ENCODE data around the gene CROCC2.
A peak's percentile ranks its signal among the peaks of the same experiment; 100 is the strongest.

The CROCC2 gene

DNA sequence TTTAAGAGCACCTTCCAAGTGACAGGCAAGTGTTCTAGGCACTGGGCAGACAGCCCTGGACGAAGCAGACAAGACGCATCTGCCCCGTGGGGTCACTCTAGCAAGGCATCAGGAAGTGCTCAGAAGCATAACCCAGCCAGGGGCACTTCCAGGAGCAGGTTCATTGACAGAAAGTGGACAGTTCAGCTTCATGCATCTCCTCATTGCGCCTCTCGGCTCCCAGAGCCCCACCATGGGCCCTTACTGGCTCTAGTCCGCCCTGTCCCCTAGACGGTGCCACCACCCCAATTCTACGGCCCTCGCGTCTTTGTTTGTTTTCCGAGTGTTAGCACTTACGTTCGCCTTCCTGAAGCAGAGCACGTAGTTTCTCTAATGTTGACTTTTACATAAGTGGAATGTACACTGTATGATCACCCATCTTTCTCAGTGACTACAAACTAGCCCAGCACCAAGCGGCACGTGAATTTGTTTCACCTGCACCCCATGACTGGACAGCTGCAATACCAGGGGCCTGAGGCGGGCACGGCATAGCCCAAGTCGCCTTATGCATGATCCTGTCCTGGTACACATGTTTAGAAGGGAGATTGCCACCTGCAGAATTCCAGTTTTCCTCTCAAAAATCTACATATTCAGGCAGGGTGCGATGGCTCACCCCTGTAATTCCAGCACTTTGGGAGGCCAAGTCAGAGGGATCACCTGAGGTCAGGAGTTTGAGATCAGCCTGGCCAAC, 125.5 kb downstream of the CROCC2 start:
- H3K27ac Mint-ChIP-seq, result no peak overlapping the region
- peaks cover 4% of the 10 kb centered on the region for H3K36me3 Mint-ChIP-seq (ENCODE audit: low read depth)
- no peak for DNase-seq
- no peak for TF ChIP-seq CTCF (IDR thresholded peaks at IDR 0.05)
- H3K4me1 Mint-ChIP-seq, result peaks cover 4% of the 10 kb centered on the region
- H3K4me3 Mint-ChIP-seq, result no peak overlapping the region
- H3K27me3 Mint-ChIP-seq (ENCODE audit: low read depth, poor library complexity), result peaks cover 68% of the 10 kb centered on the region
- H3K9me3 Mint-ChIP-seq, result peaks cover 23% of the 10 kb centered on the region

GRCh38 chr2:241033336-241033987, 127.3 kb downstream of the CROCC2 start:
- Mint-ChIP-seq H3K27me3 (ENCODE audit: low read depth, poor library complexity) (peaks cover 80% of the 10 kb centered on the region), H3K4me1 (peaks cover 10% of the 10 kb centered on the region), H3K9me3 (peaks cover 4% of the 10 kb centered on the region), H3K27ac (no peak overlapping the region), H3K4me3 (no peak overlapping the region), H3K36me3 (ENCODE audit: low read depth) (no peaks in the 10 kb centered on the region)
- no peak for DNase-seq
- no peak for TF ChIP-seq CTCF (IDR thresholded peaks at IDR 0.05)

DNA sequence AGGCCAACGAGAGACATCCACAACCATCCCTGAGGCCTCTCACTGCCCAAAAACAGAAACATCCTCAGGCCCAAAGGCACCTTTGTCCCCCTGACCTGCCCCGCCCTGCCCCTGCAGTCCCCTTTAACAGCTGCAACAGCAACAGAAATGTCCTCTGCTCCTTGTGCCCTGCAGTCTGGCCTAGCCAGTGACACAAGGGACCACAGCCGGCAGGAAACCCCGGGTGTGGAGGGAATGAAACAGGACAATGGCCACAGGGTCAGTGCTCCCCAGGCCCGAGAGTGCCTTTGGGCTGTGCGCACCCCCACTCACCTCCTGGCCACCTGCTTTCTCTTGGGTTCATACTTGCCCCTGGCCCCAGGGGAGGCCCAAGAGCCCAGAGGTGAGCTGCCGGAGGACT, 127.9 kb downstream of the CROCC2 start:
- Mint-ChIP-seq H3K4me3 (no peak overlapping the region), H3K4me1 (peaks cover 10% of the 10 kb centered on the region), H3K27ac (no peak overlapping the region), H3K9me3 (no peaks in the 10 kb centered on the region), H3K27me3 (ENCODE audit: low read depth, poor library complexity) (peaks cover 83% of the 10 kb centered on the region), H3K36me3 (ENCODE audit: low read depth) (no peaks in the 10 kb centered on the region)
- no peak for TF ChIP-seq CTCF (IDR thresholded peaks at IDR 0.05)
- no peak for DNase-seq

DNA sequence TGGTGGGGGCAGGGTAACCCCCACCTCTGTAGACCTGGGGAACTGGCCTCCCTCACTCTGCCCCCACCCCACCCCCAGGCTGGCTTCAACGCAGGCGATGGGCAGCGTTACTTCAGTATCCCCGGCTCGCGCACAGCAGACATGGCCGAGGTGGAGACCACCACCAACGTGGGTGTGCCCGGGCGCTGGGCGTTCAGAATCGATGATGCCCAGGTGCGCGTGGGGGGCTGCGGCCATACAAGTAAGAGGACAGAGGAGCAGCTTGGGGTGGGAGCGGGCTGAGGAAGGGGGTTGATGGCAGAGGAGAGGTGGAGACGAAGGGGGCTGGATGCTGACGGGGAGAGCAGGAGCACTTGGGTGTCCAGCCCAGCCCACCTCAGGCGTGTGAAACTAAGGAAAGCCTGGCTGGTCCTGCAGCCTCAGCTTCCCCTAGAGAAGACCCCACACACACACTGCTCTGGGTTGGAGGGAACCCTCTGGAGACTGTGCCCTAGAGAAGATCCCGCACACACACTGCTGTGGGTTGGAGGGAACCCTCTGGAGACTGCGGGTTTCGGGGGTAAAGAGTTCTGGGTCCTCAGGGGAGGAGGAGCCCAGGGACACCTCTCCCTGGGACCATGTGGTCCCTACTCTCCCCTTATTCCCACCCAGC, 128.5 kb downstream of the CROCC2 start:
- no peaks in the 10 kb centered on the region for H3K36me3 Mint-ChIP-seq (ENCODE audit: low read depth)
- peaks cover 10% of the 10 kb centered on the region for H3K4me1 Mint-ChIP-seq
- no peak overlapping the region for H3K27ac Mint-ChIP-seq
- no peaks in the 10 kb centered on the region for H3K9me3 Mint-ChIP-seq
- no peak for TF ChIP-seq CTCF (IDR thresholded peaks at IDR 0.05)
- DNase-seq, result no peak
- no peak overlapping the region for H3K4me3 Mint-ChIP-seq
- H3K27me3 Mint-ChIP-seq (ENCODE audit: low read depth, poor library complexity), result peaks cover 85% of the 10 kb centered on the region

GRCh38 chr2:241035142-241035817, 129.1 kb downstream of the CROCC2 start:
- Mint-ChIP-seq H3K4me3 (no peak overlapping the region), H3K27ac (no peak overlapping the region), H3K4me1 (peaks cover 10% of the 10 kb centered on the region), H3K27me3 (ENCODE audit: low read depth, poor library complexity) (peaks cover 92% of the 10 kb centered on the region), H3K36me3 (ENCODE audit: low read depth) (no peaks in the 10 kb centered on the region), H3K9me3 (no peaks in the 10 kb centered on the region)
- TF ChIP-seq CTCF (IDR thresholded peaks at IDR 0.05), result no peak
- peak; percentile 41 for DNase-seq
